Naive B cell (primary cell): ENCODE data around the gene ATOH7. TPM values are rescaled to one million over a fixed set of nuclear protein-coding genes. Genes with fewer than 3 reads are reported as not detected.
A peak's percentile ranks its signal among the peaks of the same experiment; 100 is the strongest.
"Not testable (repeated sequence)": the region's sequence is repeated elsewhere in the genome, so short reads cannot be mapped to it uniquely, and the experiment has no call there.

ENCODE experiments used
- ATAC-seq, 2 donors: fragments of 150-1000 bp; cut with Tn5 transposase; 2 replicates each; pipeline ENCODE4 v1.10.0; 2021; ENCODE audit warnings: low read depth in 2 of 2, mild to moderate bottlenecking in 2 of 2, moderate library complexity in 2 of 2
- DNase-seq: peaks from one replicate; pipeline ENCODE4 v3.0.0; 2022
- H3K27ac Mint-ChIP-seq, 6 donors: one replicate each; pipeline ENCODE4 v1.8.0; 2020 to 2022; ENCODE audit warnings: mild to moderate bottlenecking in 6 of 6, mixed read lengths in 6 of 6, moderate library complexity in 5 of 6, inconsistent platforms in 2 of 6
- H3K27me3 Mint-ChIP-seq, 3 donors: one replicate each; pipeline ENCODE4 v1.8.0; 2021 to 2022; ENCODE audit warnings: mixed read lengths in 3 of 3, mild to moderate bottlenecking in 1 of 3
- H3K36me3 Mint-ChIP-seq, 2 donors: one replicate each; pipeline ENCODE4 v1.8.0; 2020 to 2022; ENCODE audit warnings: mixed read lengths in 2 of 2, inconsistent platforms in 1 of 2, mild to moderate bottlenecking in 1 of 2
- H3K4me1 Mint-ChIP-seq, 3 donors: one replicate each; pipeline ENCODE4 v1.8.0; 2020 to 2022; ENCODE audit warnings: mixed read lengths in 3 of 3, inconsistent platforms in 1 of 3, mild to moderate bottlenecking in 1 of 3, moderate library complexity in 1 of 3
- H3K4me3 Mint-ChIP-seq, 8 donors: one replicate each; pipeline ENCODE4 v1.8.0; 2020 to 2022; ENCODE audit warnings: mild to moderate bottlenecking in 8 of 8, mixed read lengths in 8 of 8, moderate library complexity in 8 of 8, inconsistent platforms in 2 of 8
- H3K9me3 Mint-ChIP-seq, 7 donors: one replicate each; pipeline ENCODE4 v1.8.0; 2020 to 2022; ENCODE audit warnings: mixed read lengths in 7 of 7, mild to moderate bottlenecking in 5 of 7, inconsistent platforms in 2 of 7, moderate library complexity in 1 of 7
- polyA plus RNA-seq, 6 donors: library from polyadenylated mRNA; unstranded; fragments of 300-500 nt; fragmentation: Illumina TruSeq; gene quantifications; one replicate each; pipeline ENCODE4 v1.2.3, GENCODE V29; 2021; ENCODE audit warnings: low read depth in 6 of 6

Gene ATOH7
- polyA plus RNA-seq, result under 1 TPM in 1 of 6 donors, not detected in 5; 0.23 TPM

DNA sequence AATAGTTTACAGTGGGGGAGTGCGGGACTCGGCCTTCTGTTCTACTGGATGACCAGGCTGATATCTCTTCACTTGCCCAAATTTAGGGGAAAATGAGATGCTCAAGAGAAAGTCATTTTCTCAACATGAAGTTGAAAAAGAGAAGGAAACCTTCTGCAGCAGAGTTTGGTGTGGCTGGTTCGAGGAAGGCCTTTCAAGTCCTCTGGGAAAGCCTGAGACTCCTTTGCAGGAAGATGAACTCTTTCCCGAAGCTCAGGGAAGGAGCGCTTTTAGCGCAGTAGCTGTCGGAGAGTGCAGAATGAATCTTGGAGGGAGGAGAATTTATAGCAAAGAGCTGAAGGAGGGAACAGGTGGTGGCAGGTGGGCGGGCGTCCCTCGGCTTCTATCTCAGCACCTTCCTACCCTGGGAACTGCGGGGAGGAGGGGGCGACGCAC, at the start of gene ATOH7:
Gene ATOH7 (minus strand): TSS at position 297 of the 435 bp plus-strand sequence. CDS start 436 bp downstream, outside the sequence.
- ATAC-seq (no peak), DNase-seq (no peak)
- Mint-ChIP-seq H3K36me3 (no peaks in the 10 kb centered on the region), H3K27ac (peak within 1 kb of the TSS in 1 of 6 donors; percentile 21), H3K4me1 (peaks cover 3 to 8% (median 8%) of the 10 kb centered on the region in 3 donors), H3K4me3 (peak within 1 kb of the TSS; percentile 72 to 87 (median 82)), H3K27me3 (peaks cover 33 to 41% (median 34%) of the 10 kb centered on the region in 3 donors), H3K9me3 (no peaks in the 10 kb centered on the region)

DNA sequence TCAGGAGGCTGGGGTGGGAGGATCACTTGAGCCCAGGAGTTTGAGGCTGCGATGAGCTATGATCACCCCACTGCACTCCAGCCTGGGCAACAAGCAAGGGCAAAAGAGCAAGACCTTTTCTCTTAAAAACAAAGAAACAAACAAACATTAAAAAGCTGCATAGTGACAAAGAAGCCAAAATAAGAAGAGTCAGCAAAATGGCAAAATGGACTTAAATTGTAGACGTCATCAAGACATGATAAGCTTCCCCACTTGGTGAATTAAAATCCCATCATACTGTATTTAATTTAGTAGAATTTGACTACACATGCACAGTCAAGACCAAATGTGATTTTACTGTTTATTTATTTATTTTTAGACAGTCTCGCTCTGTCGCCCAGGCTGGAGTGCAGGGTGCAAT, 48.8 kb upstream of the ATOH7 start:
- H3K27me3 Mint-ChIP-seq, result no peaks in the 10 kb centered on the region
- no peak for ATAC-seq
- H3K27ac Mint-ChIP-seq, result no peak overlapping the region
- H3K4me3 Mint-ChIP-seq, result no peak overlapping the region
- peaks cover 7 to 8% of the 10 kb centered on the region in 2 donors for H3K36me3 Mint-ChIP-seq
- H3K4me1 Mint-ChIP-seq, result no peaks in the 10 kb centered on the region
- H3K9me3 Mint-ChIP-seq, result peaks cover 0 to 35% (median 23%) of the 10 kb centered on the region in 7 donors
- DNase-seq, result no peak

DNA sequence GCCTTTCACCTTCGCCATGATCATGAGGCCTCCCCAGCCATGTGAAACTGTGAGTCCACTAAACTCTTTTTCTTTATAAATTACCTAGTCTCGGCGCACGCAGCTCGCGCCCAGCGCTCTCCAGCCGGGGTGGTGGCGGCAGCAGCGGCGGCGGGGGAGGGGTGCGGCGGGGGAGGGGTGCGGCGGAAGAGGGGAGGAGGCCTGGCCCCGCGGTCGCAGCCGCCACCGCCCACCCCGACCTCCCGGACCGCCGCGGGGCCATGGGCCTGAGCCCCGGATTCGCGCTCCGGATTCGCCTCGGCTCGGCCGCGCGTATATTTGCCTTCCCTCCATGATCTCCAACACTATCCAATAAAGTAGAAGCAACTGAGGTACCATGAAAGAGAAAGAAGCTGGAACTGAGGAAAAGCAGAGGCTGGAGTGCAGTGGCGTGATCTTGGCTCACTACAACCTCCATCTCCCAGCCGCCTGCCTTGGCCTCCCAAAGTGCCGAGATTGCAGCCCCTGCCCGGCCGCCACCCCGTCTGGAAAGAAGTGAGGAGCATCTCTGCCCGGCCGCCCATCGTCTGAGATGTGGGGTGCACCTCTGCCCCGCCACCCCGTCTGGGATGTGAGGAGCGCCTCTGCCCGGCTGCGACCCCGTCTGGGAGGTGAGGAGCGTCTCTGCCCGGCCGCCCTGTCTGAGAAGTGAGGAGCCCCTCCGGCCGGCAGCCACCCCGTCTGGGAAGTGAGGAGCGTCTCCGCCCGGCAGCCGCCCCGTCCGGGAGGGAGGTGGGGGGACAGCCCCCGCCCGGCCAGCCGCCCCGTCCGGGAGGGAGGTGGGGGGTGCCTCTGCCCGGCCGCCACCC, 47.2 kb upstream of the ATOH7 start:
- DNase-seq, ATAC-seq, H3K36me3 Mint-ChIP-seq, H3K4me1 Mint-ChIP-seq, H3K27me3 Mint-ChIP-seq, H3K4me3 Mint-ChIP-seq, H3K27ac Mint-ChIP-seq: not testable (repeated sequence)
- peaks cover 0 to 37% (median 23%) of the 10 kb centered on the region in 7 donors for H3K9me3 Mint-ChIP-seq

DNA sequence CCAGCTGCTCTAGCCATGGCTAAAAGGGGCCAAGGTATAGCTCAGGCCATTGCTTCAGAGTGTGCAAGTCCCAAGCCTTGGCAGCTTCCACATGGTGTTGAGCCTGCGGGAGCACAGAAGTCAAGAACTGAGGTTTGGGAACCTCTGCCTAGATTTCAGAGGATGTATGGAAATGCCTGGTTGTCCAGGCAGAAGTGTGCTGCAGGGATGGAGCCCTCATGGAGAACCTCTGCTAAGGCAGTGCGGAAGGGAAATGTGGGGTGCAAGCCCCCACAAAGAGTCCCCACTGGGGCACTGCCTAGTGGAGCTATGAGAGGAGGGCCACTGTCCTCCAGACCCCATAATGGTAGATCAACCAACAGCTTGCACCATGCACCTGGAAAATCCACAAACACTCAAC, 45.9 kb upstream of the ATOH7 start:
- not testable (repeated sequence) for H3K4me3 Mint-ChIP-seq, ATAC-seq, H3K36me3 Mint-ChIP-seq, H3K27me3 Mint-ChIP-seq, H3K4me1 Mint-ChIP-seq, H3K27ac Mint-ChIP-seq, DNase-seq
- peaks cover 0 to 37% (median 23%) of the 10 kb centered on the region in 7 donors for H3K9me3 Mint-ChIP-seq

DNA sequence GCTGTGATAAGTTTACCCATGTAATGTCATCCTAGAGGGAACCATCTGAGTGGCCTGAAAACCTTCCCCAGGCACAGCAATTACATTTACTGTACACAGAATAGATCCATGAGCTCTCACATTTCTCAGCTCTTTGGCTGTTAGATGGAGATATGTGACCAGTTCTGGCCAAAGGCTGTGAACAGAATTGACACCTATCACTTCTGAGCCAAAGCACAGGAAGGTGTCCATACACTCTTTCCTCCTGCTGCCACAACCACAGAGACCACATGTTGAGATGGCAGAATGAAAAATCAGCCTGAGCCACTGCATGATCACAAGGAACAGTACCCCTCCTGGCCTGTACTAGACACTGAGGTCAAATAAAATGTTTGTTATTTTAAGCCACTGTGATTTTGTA, 44.3 kb upstream of the ATOH7 start:
- DNase-seq, result no peak
- peaks cover 7 to 8% of the 10 kb centered on the region in 2 donors for H3K36me3 Mint-ChIP-seq

DNA sequence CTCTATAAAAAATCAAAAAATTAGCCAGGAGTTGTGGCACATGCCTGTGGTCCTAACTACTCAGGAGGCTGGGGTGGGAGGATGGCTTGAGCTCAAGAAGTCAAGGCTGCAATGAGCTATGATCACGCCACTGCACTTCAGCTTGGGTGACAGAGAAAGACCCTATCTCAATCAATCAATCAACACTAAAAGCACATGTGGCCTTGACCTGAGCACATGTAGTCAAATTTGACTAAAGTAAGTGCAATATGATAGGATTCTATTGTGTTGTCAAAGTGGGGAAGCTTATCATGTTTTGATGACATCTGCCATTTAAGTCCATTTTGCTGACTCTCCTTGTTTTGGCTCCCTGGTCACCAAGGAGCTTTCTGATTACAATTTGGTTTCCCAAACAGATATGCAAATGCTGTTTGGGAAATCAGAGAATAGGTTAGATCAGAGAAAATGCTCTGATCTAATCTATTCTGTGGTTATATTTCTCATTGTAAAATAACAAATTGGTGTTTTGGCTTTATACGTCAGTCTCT, 43.8 kb upstream of the ATOH7 start:
- ATAC-seq, result no peak
- Mint-ChIP-seq H3K36me3 (peaks cover 7 to 8% of the 10 kb centered on the region in 2 donors), H3K9me3 (peaks cover 0 to 37% (median 23%) of the 10 kb centered on the region in 7 donors), H3K27ac (no peak overlapping the region), H3K4me1 (peaks cover 0 to 5% (median 0%) of the 10 kb centered on the region in 3 donors), H3K27me3 (no peaks in the 10 kb centered on the region), H3K4me3 (peak overlapping the region in 1 of 8 donors; percentile 48)
- DNase-seq, result no peak

More for the DNA sequence above, 44.3 kb upstream of the ATOH7 start:
- Mint-ChIP-seq H3K4me1 (peaks cover 0 to 2% (median 0%) of the 10 kb centered on the region in 3 donors), H3K27me3 (no peaks in the 10 kb centered on the region), H3K4me3 (peak overlapping the region in 1 of 8 donors; percentile 51), H3K27ac (no peak overlapping the region), H3K9me3 (peaks cover 0 to 37% (median 23%) of the 10 kb centered on the region in 7 donors)
- ATAC-seq, result no peak

DNA sequence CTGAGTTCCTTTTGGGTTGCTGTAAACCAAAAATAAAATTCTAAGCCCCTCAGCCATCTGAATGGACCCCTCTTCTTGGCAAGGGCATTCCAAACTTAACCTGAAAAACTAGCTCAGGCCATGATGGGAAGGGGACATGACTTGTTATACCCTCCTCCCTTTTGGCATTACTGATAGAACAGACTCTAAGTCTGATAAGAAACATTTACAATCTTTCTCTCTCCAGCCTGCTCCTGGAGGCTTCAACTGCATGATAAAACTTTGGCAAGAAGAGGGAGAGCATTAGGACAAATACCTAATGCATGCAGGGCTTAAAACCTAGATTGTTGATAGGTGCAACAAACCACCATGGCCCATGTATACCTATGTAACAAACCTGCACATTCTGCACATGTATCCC, 40.9 kb upstream of the ATOH7 start:
- no peak for DNase-seq
- Mint-ChIP-seq H3K4me3 (no peak overlapping the region), H3K9me3 (peaks cover 0 to 23% (median 12%) of the 10 kb centered on the region in 7 donors)

DNA sequence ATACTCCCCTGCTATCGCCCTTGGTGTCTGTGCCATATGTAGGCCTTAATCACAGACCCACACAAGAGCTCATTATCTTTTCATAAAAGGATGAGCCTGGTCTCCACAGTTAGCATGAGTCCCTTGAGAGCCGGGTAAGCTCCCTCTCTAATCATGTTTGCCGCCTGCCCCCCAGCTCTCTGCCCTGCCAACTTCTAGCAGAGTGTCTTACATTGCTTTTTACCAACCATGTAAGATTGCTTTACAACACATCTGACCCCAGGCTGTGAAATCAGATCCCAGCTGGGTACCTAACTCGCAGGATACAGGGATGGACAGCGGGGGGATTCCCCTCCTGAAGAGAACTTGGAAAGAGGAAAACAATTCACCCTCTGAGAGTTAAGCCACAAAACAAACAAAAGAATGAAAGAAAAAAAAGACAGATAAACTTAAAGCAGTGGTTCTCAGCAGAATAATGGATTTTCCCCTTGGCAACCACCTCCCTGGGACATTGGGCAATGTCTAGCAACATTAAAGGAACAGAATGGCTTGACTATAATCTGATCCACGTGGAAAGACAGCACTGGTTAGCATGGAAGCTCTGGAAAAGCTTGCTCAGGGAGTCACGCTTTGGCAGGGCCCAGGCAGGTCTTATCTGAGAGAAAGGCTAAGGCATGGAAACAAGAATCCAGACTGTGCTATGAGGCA, 39.4 kb upstream of the ATOH7 start:
- DNase-seq (no peak), ATAC-seq (no peak)
- H3K27ac Mint-ChIP-seq, result peak overlapping the region in 1 of 6 donors; percentile 80
- no peaks in the 10 kb centered on the region for H3K27me3 Mint-ChIP-seq
- H3K4me3 Mint-ChIP-seq, result no peak overlapping the region
- no peaks in the 10 kb centered on the region for H3K36me3 Mint-ChIP-seq
- H3K4me1 Mint-ChIP-seq, result peaks cover 0 to 5% (median 0%) of the 10 kb centered on the region in 3 donors
- H3K9me3 Mint-ChIP-seq, result peaks cover 0 to 10% (median 4%) of the 10 kb centered on the region in 7 donors

More for the DNA sequence above, 40.9 kb upstream of the ATOH7 start:
- peaks cover 7 to 8% of the 10 kb centered on the region in 2 donors for H3K36me3 Mint-ChIP-seq
- peaks cover 0 to 5% (median 0%) of the 10 kb centered on the region in 3 donors for H3K4me1 Mint-ChIP-seq
- no peak overlapping the region for H3K27ac Mint-ChIP-seq
- no peaks in the 10 kb centered on the region for H3K27me3 Mint-ChIP-seq
- ATAC-seq, result no peak

DNA sequence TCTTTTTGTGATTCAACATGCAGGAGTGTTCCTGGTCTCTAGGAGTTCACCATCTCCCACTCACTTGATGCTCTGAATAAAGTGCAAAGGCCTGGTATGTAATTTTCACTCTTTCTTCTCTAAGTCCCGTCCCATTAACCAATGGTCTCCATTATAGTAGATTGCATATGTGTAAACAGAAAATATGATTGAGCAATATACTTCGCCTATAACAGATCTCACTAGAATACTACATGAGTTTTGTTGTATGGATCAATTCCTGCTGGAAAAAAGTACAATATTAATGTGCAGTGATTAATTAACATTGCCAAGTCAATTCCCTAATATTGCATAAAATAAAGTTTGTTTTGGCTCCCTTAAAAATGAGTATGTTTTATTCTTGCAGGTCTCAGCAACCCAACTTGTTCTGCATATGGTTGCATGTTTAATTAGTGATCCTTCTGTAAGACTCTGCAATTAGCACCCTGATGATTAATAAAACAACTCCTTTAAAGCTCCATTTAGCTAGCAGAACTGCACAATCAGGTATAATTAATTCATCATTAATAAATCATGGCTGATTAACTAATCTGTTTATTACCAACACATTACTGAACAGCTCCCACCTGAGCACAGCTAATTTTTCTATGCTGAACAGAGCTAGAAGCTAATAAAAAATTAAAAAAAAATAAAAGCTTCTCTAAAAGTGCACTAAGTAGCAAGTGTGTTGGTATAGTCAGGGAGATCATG, 37.8 kb upstream of the ATOH7 start:
- peaks cover 0 to 11% (median 5%) of the 10 kb centered on the region in 7 donors for H3K9me3 Mint-ChIP-seq
- DNase-seq (no peak), ATAC-seq (no peak)
- no peak overlapping the region for H3K4me3 Mint-ChIP-seq
- peaks cover 0 to 2% of the 10 kb centered on the region in 2 donors for H3K36me3 Mint-ChIP-seq
- no peak overlapping the region for H3K27ac Mint-ChIP-seq
- no peaks in the 10 kb centered on the region for H3K27me3 Mint-ChIP-seq
- peaks cover 0 to 5% (median 0%) of the 10 kb centered on the region in 3 donors for H3K4me1 Mint-ChIP-seq

DNA sequence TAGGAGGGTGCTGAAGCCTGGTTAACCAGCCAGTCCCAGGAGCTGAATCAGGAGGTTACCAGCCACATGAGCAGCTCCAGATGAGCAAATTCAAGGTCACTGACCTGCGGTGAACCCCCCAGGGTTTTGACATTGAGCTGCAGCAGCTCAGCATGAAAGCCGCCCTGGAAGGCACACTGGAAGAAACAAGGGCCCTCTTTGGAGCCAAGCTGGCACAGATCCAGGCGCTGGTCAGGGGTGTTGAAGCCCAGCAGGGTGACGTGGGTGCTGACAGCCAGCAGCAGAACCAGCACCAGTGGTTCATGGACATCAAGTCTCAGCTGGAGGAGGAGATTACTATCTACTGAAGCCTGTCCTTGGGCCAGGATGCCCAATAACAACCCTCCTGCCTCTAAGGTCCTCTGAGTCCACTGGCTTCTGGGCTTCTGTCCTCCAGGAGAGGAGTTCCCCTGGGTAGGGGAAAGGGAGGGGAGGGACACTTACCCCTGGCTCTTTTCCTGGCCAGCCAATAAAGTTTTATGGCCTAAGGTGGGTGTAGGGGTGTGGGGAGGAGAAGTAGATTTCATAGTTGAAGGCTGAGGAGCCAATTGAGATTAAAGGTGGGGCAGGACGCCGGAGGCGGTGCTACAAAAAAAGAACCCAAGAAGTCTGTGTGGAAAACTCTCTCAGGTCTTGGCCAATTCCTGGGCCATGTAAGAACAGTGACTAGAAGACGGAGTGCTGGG, 29.4 kb upstream of the ATOH7 start:
- Mint-ChIP-seq H3K36me3 (peaks cover 0 to 8% of the 10 kb centered on the region in 2 donors), H3K4me1 (peaks cover 0 to 3% (median 2%) of the 10 kb centered on the region in 3 donors), H3K9me3 (peaks cover 2 to 15% (median 11%) of the 10 kb centered on the region in 7 donors), H3K27me3 (peaks cover 0 to 7% (median 5%) of the 10 kb centered on the region in 3 donors), H3K4me3 (peak overlapping the region in 1 of 8 donors; percentile 35), H3K27ac (peak overlapping the region in 1 of 6 donors; percentile 44)
- DNase-seq, result no peak
- no peak for ATAC-seq

DNA sequence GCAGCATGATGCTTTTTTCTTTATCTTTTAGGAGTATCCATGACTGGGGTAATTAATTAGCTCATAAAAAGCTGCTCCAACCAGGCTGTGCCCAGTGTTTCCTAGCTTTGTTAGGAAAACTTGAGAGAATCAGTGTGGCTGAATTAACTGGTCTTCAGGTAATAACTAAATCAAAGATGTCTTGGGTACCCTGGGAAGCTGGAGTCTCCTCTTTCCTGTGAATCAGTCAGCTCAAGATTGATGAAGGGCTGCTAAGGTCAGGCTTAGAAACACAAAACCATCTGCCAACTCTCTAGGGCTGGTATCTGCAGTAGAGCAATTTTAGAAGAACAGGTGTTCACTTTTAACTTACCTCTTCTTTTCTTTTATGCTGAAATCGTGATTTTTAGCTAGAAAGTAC, 21.4 kb upstream of the ATOH7 start:
- Mint-ChIP-seq H3K4me1 (peaks cover 10 to 14% (median 13%) of the 10 kb centered on the region in 3 donors), H3K9me3 (no peaks in the 10 kb centered on the region), H3K27me3 (peaks cover 0 to 7% (median 5%) of the 10 kb centered on the region in 3 donors), H3K4me3 (no peak overlapping the region), H3K27ac (no peak overlapping the region), H3K36me3 (no peaks in the 10 kb centered on the region)
- DNase-seq, result no peak
- no peak for ATAC-seq
